ENCODE data around the gene NRGN. TPM values are rescaled to one million over a fixed set of nuclear protein-coding genes. Genes with fewer than 3 reads are reported as not detected.

The NRGN gene
- total and polyA plus RNA-seq, 10 donors, result 12.7 to 61.2 (median 33.9) TPM

- DNase-seq, result no peak
- TF ChIP-seq POLR2AphosphoS5 (IDR thresholded peaks at IDR 0.05) (no peak), CTCF (IDR thresholded peaks at IDR 0.05 in 8 of 11, conservative IDR thresholded peaks at IDR 0.05 in 3 of 11) (no peak), POLR2A (IDR thresholded peaks at IDR 0.05) (no peak)
- Histone ChIP-seq H3K4me3 (no peak overlapping the region), H3K9me3 (peaks cover 0 to 21% (median 16%) of the 10 kb centered on the region in 8 donors), H3K4me1 (no peaks in the 10 kb centered on the region), H3K27me3 (replicated peaks in 1 of 7) (peaks cover 0 to 4% (median 0%) of the 10 kb centered on the region in 7 donors), H3K27ac (no peak overlapping the region), H3K36me3 (no peaks in the 10 kb centered on the region)
- WGBS, 5 donors, result 86 to 90% (median 87%) methylated on average over 4 of the region's 4 CpGs
- intact Hi-C loops (cut with DNase I; ENCODE audit: low total_unique reads), result no loop called here
Observed at GRCh38 chr11:124707829-124708228, 31.9 kb upstream of the NRGN start.

GRCh38 chr11:124712392-124712791 lies 27.4 kb upstream of the NRGN start:
- H3K9me3 ChIP-seq, result peaks cover 0 to 17% (median 13%) of the 10 kb centered on the region in 8 donors
- no peak for DNase-seq
- H3K36me3 ChIP-seq, result no peaks in the 10 kb centered on the region
- peaks cover 0 to 7% (median 2%) of the 10 kb centered on the region in 6 donors for H3K4me1 ChIP-seq
- peaks cover 0 to 22% (median under 1%) of the 10 kb centered on the region in 7 donors for H3K27me3 ChIP-seq (replicated peaks in 1 of 7)
- no peak overlapping the region for H3K4me3 ChIP-seq
- intact Hi-C loops (cut with DNase I; ENCODE audit: low total_unique reads), result no loop called here
- no peak overlapping the region for H3K27ac ChIP-seq
- WGBS, 5 donors, result 84 to 91% (median 88%) methylated on average over 3 of the region's 3 CpGs
- TF ChIP-seq POLR2AphosphoS5 (IDR thresholded peaks at IDR 0.05) (no peak), CTCF (IDR thresholded peaks at IDR 0.05 in 8 of 11, conservative IDR thresholded peaks at IDR 0.05 in 3 of 11) (no peak), POLR2A (IDR thresholded peaks at IDR 0.05) (no peak)

- WGBS, 5 donors, result 27 to 50% (median 38%) methylated on average over 3 of the region's 3 CpGs
- intact Hi-C loops (cut with DNase I; ENCODE audit: low total_unique reads), result no loop called here
- DNase-seq, result no peak
- no peak overlapping the region for H3K4me3 ChIP-seq
- peaks cover 0 to 21% (median 15%) of the 10 kb centered on the region in 6 donors for H3K4me1 ChIP-seq
- TF ChIP-seq CTCF (IDR thresholded peaks at IDR 0.05 in 8 of 11, conservative IDR thresholded peaks at IDR 0.05 in 3 of 11) (no peak), POLR2A (IDR thresholded peaks at IDR 0.05) (no peak), POLR2AphosphoS5 (IDR thresholded peaks at IDR 0.05) (no peak)
- H3K27ac ChIP-seq, result no peak overlapping the region
- H3K36me3 ChIP-seq, result no peaks in the 10 kb centered on the region
- peaks cover 0 to 44% (median 15%) of the 10 kb centered on the region in 7 donors for H3K27me3 ChIP-seq (replicated peaks in 1 of 7)
- no peaks in the 10 kb centered on the region for H3K9me3 ChIP-seq
Observed at GRCh38 chr11:124716591-124716990, 23.2 kb upstream of the NRGN start.

- Histone ChIP-seq H3K4me3 (peak overlapping the region in 5 of 8 donors; percentile 24 to 61 (median 36)), H3K27me3 (replicated peaks in 1 of 7) (peaks cover 0 to 50% (median 15%) of the 10 kb centered on the region in 7 donors), H3K9me3 (no peaks in the 10 kb centered on the region), H3K27ac (peak overlapping the region in 3 of 8 donors; percentile 11 to 36 (median 11)), H3K4me1 (peaks cover 0 to 21% (median 15%) of the 10 kb centered on the region in 6 donors), H3K36me3 (no peaks in the 10 kb centered on the region)
- WGBS, 5 donors, result 35 to 61% (median 53%) methylated on average over 7 of the region's 7 CpGs
- intact Hi-C loops (cut with DNase I; ENCODE audit: low total_unique reads), result no loop called here
- no peak for TF ChIP-seq POLR2A (IDR thresholded peaks at IDR 0.05)
- no peak for TF ChIP-seq CTCF (IDR thresholded peaks at IDR 0.05 in 8 of 11, conservative IDR thresholded peaks at IDR 0.05 in 3 of 11)
- no peak for DNase-seq
Observed at GRCh38 chr11:124717421-124717785, 22.3 kb upstream of the NRGN start.
